ENCODE data around the gene NDST4.

Gene NDST4

GRCh38 chr4:114921790-114922591 lies 191.4 kb downstream of the NDST4 start:
- TF ChIP-seq CTCF (IDR thresholded peaks at IDR 0.05; ENCODE audit: low read length, missing control alignments): no peak
- no peak for DNase-seq (ENCODE audit: low read depth)
- no peak overlapping the region for H3K4me3 ChIP-seq (replicated peaks; ENCODE audit: low read depth, low read length)

DNA sequence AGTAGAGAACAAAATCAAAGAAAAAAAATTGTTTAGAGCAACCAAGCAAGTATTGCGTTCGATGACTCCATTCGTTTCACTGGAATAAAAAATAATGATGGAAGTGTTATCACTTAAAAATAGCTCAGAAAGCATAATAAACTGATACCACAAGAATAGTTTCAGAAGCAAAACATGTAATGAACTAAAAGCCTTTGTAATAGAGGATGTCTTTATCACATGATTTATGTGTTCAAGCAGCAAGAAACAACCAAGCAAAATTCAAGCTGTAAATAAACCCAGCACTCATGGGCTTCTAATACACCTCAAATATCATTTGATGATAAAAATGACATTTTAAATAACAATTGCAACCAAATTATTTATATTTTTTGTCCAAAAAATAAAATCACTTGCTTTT lies 192.2 kb downstream of the NDST4 start:
- DNase-seq (ENCODE audit: low read depth): no peak
- H3K4me3 ChIP-seq (replicated peaks; ENCODE audit: low read depth, low read length): no peak overlapping the region
- no peak for TF ChIP-seq CTCF (IDR thresholded peaks at IDR 0.05; ENCODE audit: low read length, missing control alignments)

GRCh38 chr4:114911111-114911510 lies 202.3 kb downstream of the NDST4 start:
- no peak for TF ChIP-seq CTCF (IDR thresholded peaks at IDR 0.05; ENCODE audit: low read length, missing control alignments)
- no peak for DNase-seq (ENCODE audit: low read depth)
- H3K4me3 ChIP-seq (replicated peaks; ENCODE audit: low read depth, low read length): no peak overlapping the region

- DNase-seq (ENCODE audit: low read depth): no peak
- no peak for TF ChIP-seq CTCF (IDR thresholded peaks at IDR 0.05; ENCODE audit: low read length, missing control alignments)
- H3K4me3 ChIP-seq (replicated peaks; ENCODE audit: low read depth, low read length): no peak overlapping the region
These were observed 205.9 kb downstream of the NDST4 start for GRCh38 chr4:114907568-114907967.

DNA sequence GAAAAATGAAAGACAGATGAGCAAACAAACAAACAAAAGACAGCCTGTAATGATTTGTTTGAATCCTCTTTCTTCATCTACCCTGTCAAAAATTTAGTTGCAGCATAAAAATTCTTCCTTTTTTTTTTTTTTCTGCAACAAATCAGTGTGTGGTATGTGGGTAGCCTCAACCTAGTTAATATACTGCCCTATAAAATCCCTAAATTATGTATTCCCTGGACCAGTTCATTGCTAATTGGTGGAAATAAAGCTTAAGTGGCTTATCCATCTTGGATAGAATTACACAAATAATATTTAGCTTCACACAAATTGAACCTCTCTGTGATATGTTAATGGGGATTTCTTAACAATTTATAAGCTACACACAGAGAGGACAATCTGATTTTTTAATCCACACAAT lies 208.4 kb downstream of the NDST4 start:
- H3K4me3 ChIP-seq (replicated peaks; ENCODE audit: low read depth, low read length): no peak overlapping the region
- no peak for DNase-seq (ENCODE audit: low read depth)
- no peak for TF ChIP-seq CTCF (IDR thresholded peaks at IDR 0.05; ENCODE audit: low read length, missing control alignments)

DNA sequence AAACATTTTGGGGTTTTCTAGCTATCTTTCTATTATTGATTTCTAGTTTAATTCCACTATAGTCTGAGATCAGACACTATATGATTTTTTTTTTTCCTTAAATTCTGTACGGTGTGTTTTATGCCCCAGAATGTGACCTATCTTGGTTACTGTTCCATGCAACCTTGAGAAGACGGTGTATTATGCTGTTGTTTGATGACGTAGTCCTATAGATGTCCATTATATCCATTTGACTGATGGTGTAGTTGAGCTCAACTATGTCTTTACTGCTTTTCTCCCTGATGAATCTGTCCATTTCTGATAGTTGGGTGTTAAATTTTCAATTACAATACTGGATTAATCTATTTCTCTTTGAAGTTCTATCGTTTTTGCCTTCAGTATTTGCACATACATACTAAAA lies 212.5 kb downstream of the NDST4 start:
- no peak for DNase-seq (ENCODE audit: low read depth)
- H3K4me3 ChIP-seq (replicated peaks; ENCODE audit: low read depth, low read length): no peak overlapping the region
- TF ChIP-seq CTCF (IDR thresholded peaks at IDR 0.05; ENCODE audit: low read length, missing control alignments): no peak

GRCh38 chr4:114890773-114891172 lies 222.6 kb downstream of the NDST4 start:
- no peak for TF ChIP-seq CTCF (IDR thresholded peaks at IDR 0.05; ENCODE audit: low read length, missing control alignments)
- no peak for DNase-seq (ENCODE audit: low read depth)

More at GRCh38 chr4:114890773-114891172, 222.6 kb downstream of the NDST4 start:
- H3K4me3 ChIP-seq (replicated peaks; ENCODE audit: low read depth, low read length): no peak overlapping the region
